ENCODE measurements around the gene PPP2R5D. TPM values are rescaled to one million over a fixed set of nuclear protein-coding genes. Genes with fewer than 3 reads are reported as not detected.

PPP2R5D gene
- polyA plus RNA-seq, 1 donor (not counting 4 experiments of a cell fraction or from before 2014, with no cell fraction given), result 49.6 TPM

DNA sequence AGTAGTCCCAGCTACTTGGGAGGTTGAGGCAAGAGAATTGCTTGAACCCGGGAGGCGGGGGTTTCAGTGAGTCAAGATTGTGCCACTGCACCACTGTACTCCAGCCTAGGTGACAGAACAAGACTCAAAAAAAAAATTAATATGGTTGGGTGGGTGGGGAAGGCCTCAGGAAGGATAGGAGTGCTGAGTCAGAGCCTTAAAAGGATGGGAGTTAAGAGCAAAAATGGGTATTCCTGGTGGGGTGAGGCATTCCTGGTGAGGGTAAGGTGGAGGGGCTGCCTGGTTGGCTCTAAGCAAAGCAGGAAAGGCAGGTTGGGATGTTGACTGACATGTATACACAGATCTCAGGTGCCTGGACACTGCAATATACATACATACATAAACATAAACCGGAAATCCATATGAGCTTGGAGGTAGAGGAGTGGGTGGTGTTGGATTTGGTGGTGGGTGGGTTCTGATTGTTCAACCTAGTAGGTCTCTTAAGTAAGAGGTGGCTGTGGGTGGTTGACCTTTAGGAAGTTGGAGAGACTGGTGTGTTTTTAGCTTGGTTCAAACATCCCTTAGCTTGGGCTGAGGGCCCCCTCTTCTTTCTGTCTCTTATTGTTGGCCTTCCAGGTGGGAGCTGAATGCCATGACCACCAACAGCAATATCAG, 35.8 kb downstream of the PPP2R5D start:
- no peaks in the 10 kb centered on the region for H3K9me1 ChIP-seq (ENCODE audit: control insufficient read depth, extremely low read depth, insufficient read depth, low read length)
- peaks cover 56% of the 10 kb centered on the region for H3K79me2 ChIP-seq (ENCODE audit: control insufficient read depth, insufficient read depth, low read length)
- H3K27ac ChIP-seq (ENCODE audit: control insufficient read depth, insufficient read depth, low read length), result no peak overlapping the region
- no peak overlapping the region for H3K4me3 ChIP-seq (ENCODE audit: control insufficient read depth in 2 of 3, extremely low read depth in 1 of 3, insufficient read depth in 2 of 3, low read depth in 1 of 3, low read length in 3 of 3)
- no peak for TF ChIP-seq EZH2 (IDR thresholded peaks at IDR 0.05; ENCODE audit: low read length)
- TF ChIP-seq, protein P1, sequence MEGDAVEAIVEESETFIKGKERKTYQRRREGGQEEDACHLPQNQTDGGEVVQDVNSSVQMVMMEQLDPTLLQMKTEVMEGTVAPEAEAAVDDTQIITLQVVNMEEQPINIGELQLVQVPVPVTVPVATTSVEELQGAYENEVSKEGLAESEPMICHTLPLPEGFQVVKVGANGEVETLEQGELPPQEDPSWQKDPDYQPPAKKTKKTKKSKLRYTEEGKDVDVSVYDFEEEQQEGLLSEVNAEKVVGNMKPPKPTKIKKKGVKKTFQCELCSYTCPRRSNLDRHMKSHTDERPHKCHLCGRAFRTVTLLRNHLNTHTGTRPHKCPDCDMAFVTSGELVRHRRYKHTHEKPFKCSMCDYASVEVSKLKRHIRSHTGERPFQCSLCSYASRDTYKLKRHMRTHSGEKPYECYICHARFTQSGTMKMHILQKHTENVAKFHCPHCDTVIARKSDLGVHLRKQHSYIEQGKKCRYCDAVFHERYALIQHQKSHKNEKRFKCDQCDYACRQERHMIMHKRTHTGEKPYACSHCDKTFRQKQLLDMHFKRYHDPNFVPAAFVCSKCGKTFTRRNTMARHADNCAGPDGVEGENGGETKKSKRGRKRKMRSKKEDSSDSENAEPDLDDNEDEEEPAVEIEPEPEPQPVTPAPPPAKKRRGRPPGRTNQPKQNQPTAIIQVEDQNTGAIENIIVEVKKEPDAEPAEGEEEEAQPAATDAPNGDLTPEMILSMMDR (optimal IDR thresholded peaks at IDR 0.05 in 1 of 3, IDR thresholded peaks at IDR 0.05 in 1 of 3, conservative IDR thresholded peaks at IDR 0.05 in 1 of 3; ENCODE audit: extremely low read depth in 1 of 3, insufficient read depth in 2 of 3, low read length in 3 of 3), result no peak
- H3K9ac ChIP-seq (ENCODE audit: control insufficient read depth, extremely low read depth, insufficient read depth, low read length), result no peak overlapping the region
- no peak for FAIRE-seq
- no peaks in the 10 kb centered on the region for H3K27me3 ChIP-seq (ENCODE audit: control insufficient read depth, extremely low read depth, insufficient read depth, low read length)
- no peak for DNase-seq (ENCODE audit: low read depth, low spot score)
- no peak overlapping the region for H3K4me2 ChIP-seq (ENCODE audit: control insufficient read depth, extremely low read depth, insufficient read depth, low read depth, low read length)
- no peak overlapping the region for H2AFZ ChIP-seq (ENCODE audit: control insufficient read depth, low read length)
- no peaks in the 10 kb centered on the region for H3K9me3 ChIP-seq (ENCODE audit: control insufficient read depth, low read depth, low read length)
- peaks cover 18 to 21% of the 10 kb centered on the region in 2 experiments for H3K36me3 ChIP-seq (ENCODE audit: control insufficient read depth in 2 of 2, extremely low read depth in 1 of 2, insufficient read depth in 2 of 2, low read length in 2 of 2)
- dilution Hi-C loops (cut with MboI; ENCODE audit: extremely low pct_ligation_motif_present, low sequenced_read_pairs), result no loop called here
- no peaks in the 10 kb centered on the region for H4K20me1 ChIP-seq (ENCODE audit: control insufficient read depth, extremely low read depth, insufficient read depth, low read length)
- H3K4me1 ChIP-seq (ENCODE audit: control insufficient read depth, extremely low read depth, insufficient read depth, low read length), result peaks cover 9% of the 10 kb centered on the region

DNA sequence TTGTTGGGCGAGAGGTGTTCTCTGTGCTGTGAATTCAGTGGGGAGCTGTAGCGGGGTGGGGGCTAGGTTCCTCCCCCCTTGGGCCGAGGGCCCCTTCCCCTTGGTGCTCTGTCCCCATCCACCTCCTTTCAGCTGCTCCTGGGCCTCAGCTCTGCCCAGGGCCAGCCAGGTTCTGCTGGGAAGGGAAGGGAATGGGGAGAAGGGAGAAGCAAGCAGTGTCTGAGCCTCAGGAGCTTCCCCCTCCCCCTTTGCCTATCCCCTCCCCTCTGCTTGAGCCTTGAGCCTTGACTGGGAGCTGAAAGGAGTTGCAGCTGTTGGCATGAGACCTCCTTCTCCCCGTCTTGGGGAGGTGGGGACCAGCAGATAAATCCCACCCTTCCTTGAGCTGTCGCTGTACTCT, 36.5 kb downstream of the PPP2R5D start:
- no peak for FAIRE-seq
- Histone ChIP-seq H3K36me3 (ENCODE audit: control insufficient read depth in 2 of 2, extremely low read depth in 1 of 2, insufficient read depth in 2 of 2, low read length in 2 of 2) (peaks cover 20 to 21% of the 10 kb centered on the region in 2 experiments), H2AFZ (ENCODE audit: control insufficient read depth, low read length) (peak overlapping the region; percentile 96)

More for the DNA sequence above, 36.5 kb downstream of the PPP2R5D start:
- Histone ChIP-seq H3K27me3 (ENCODE audit: control insufficient read depth, extremely low read depth, insufficient read depth, low read length) (no peaks in the 10 kb centered on the region), H4K20me1 (ENCODE audit: control insufficient read depth, extremely low read depth, insufficient read depth, low read length) (no peaks in the 10 kb centered on the region), H3K27ac (ENCODE audit: control insufficient read depth, insufficient read depth, low read length) (peak overlapping the region; percentile 80), H3K4me2 (ENCODE audit: control insufficient read depth, extremely low read depth, insufficient read depth, low read depth, low read length) (peak overlapping the region; percentile 90), H3K9me1 (ENCODE audit: control insufficient read depth, extremely low read depth, insufficient read depth, low read length) (no peaks in the 10 kb centered on the region), H3K9me3 (ENCODE audit: control insufficient read depth, low read depth, low read length) (no peaks in the 10 kb centered on the region), H3K4me1 (ENCODE audit: control insufficient read depth, extremely low read depth, insufficient read depth, low read length) (peaks cover 8% of the 10 kb centered on the region), H3K9ac (ENCODE audit: control insufficient read depth, extremely low read depth, insufficient read depth, low read length) (peak overlapping the region; percentile 93), H3K4me3 (ENCODE audit: control insufficient read depth in 2 of 3, extremely low read depth in 1 of 3, insufficient read depth in 2 of 3, low read depth in 1 of 3, low read length in 3 of 3) (peak overlapping the region in 2 of 3 experiments; percentile 97 to 99), H3K79me2 (ENCODE audit: control insufficient read depth, insufficient read depth, low read length) (peaks cover 51% of the 10 kb centered on the region)
- dilution Hi-C loops (cut with MboI; ENCODE audit: extremely low pct_ligation_motif_present, low sequenced_read_pairs), result no loop called here
- DNase-seq (ENCODE audit: low read depth, low spot score), result no peak
- TF ChIP-seq, protein P1 (optimal IDR thresholded peaks at IDR 0.05 in 1 of 3, IDR thresholded peaks at IDR 0.05 in 1 of 3, conservative IDR thresholded peaks at IDR 0.05 in 1 of 3; ENCODE audit: extremely low read depth in 1 of 3, insufficient read depth in 2 of 3, low read length in 3 of 3), result no peak
- TF ChIP-seq EZH2 (IDR thresholded peaks at IDR 0.05; ENCODE audit: low read length), result no peak

Measured in keratinocyte (primary cell).